Measurements from ENCODE around the gene CMTM5.

Gene CMTM5

GRCh38 chr14:23381871-23382270 is 5.0 kb downstream of the CMTM5 start:
- Histone ChIP-seq H4K20me1 (ENCODE audit: control insufficient read depth, insufficient read depth, low read depth, low read length) (no peaks in the 10 kb centered on the region), H3K27me3 (ENCODE audit: control insufficient read depth, low read length) (0 out of 2 replicates have a peak, but pooled peaks cover 2% of the 10 kb centered on the region), H3K9me2 (replicated peaks; ENCODE audit: control insufficient read depth, low read length) (no peaks in the 10 kb centered on the region), H3K4me1 (ENCODE audit: control insufficient read depth, low read length) (no peaks in the 10 kb centered on the region), H3K27ac (ENCODE audit: low read depth, low read length) (no peak overlapping the region), H3K79me2 (ENCODE audit: control insufficient read depth, low read length) (no peaks in the 10 kb centered on the region), H3K9me3 (ENCODE audit: control insufficient read depth, insufficient read depth, low read length) (no peaks in the 10 kb centered on the region), H3K4me2 (ENCODE audit: low read length) (no peak overlapping the region), H3F3A (ENCODE audit: control insufficient read depth, insufficient read depth) (no peaks in the 10 kb centered on the region), H3K4me3 (ENCODE audit: low read length) (no peak overlapping the region), H3K36me3 (ENCODE audit: control insufficient read depth, low read length) (no peaks in the 10 kb centered on the region)
- TF ChIP-seq, protein P1, sequence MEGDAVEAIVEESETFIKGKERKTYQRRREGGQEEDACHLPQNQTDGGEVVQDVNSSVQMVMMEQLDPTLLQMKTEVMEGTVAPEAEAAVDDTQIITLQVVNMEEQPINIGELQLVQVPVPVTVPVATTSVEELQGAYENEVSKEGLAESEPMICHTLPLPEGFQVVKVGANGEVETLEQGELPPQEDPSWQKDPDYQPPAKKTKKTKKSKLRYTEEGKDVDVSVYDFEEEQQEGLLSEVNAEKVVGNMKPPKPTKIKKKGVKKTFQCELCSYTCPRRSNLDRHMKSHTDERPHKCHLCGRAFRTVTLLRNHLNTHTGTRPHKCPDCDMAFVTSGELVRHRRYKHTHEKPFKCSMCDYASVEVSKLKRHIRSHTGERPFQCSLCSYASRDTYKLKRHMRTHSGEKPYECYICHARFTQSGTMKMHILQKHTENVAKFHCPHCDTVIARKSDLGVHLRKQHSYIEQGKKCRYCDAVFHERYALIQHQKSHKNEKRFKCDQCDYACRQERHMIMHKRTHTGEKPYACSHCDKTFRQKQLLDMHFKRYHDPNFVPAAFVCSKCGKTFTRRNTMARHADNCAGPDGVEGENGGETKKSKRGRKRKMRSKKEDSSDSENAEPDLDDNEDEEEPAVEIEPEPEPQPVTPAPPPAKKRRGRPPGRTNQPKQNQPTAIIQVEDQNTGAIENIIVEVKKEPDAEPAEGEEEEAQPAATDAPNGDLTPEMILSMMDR (IDR thresholded peaks at IDR 0.05; ENCODE audit: low read depth, low read length, poor library complexity, severe bottlenecking) = no peak
- no peak for TF ChIP-seq EZH2phosphoT487 (IDR thresholded peaks at IDR 0.05; ENCODE audit: borderline replicate concordance, low read length)

DNA sequence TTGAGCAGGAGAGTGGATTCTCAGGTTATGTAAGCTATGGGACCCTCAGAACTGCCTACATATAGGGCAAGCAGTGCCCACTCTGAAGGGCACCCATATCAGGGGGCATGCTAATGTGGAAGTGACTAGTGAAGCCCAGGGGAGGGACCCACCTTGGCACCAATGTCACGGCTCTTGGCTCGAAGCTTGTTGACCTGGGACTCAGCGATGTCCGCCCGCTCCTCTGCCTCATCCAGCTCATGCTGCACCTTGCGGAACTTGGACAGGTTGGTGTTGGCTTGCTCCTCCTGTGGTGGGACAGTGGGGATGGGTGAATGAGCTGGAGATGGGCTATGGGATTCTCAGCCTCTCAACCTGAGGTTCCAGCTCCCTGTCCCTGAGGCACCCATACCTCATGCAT is 5.4 kb downstream of the CMTM5 start:
- Histone ChIP-seq H3K4me2 (ENCODE audit: low read length) (no peak overlapping the region), H3K36me3 (ENCODE audit: control insufficient read depth, low read length) (no peaks in the 10 kb centered on the region), H3K27me3 (ENCODE audit: control insufficient read depth, low read length) (0 out of 2 replicates have a peak, but pooled peaks cover 2% of the 10 kb centered on the region), H3K9me2 (replicated peaks; ENCODE audit: control insufficient read depth, low read length) (no peaks in the 10 kb centered on the region), H3K27ac (ENCODE audit: low read depth, low read length) (no peak overlapping the region), H3F3A (ENCODE audit: control insufficient read depth, insufficient read depth) (no peaks in the 10 kb centered on the region), H4K20me1 (ENCODE audit: control insufficient read depth, insufficient read depth, low read depth, low read length) (no peaks in the 10 kb centered on the region), H3K4me1 (ENCODE audit: control insufficient read depth, low read length) (no peaks in the 10 kb centered on the region), H3K79me2 (ENCODE audit: control insufficient read depth, low read length) (no peaks in the 10 kb centered on the region), H3K4me3 (ENCODE audit: low read length) (no peak overlapping the region), H3K9me3 (ENCODE audit: control insufficient read depth, insufficient read depth, low read length) (no peaks in the 10 kb centered on the region)
- TF ChIP-seq, protein P1 (IDR thresholded peaks at IDR 0.05; ENCODE audit: low read depth, low read length, poor library complexity, severe bottlenecking) = no peak
- TF ChIP-seq EZH2phosphoT487 (IDR thresholded peaks at IDR 0.05; ENCODE audit: borderline replicate concordance, low read length) = no peak

GRCh38 chr14:23382731-23383440 is 6.0 kb downstream of the CMTM5 start:
- H3K9me3 ChIP-seq (ENCODE audit: control insufficient read depth, insufficient read depth, low read length) = no peaks in the 10 kb centered on the region
- H4K20me1 ChIP-seq (ENCODE audit: control insufficient read depth, insufficient read depth, low read depth, low read length) = no peaks in the 10 kb centered on the region
- TF ChIP-seq EZH2phosphoT487 (IDR thresholded peaks at IDR 0.05; ENCODE audit: borderline replicate concordance, low read length) = no peak
- TF ChIP-seq, protein P1 (IDR thresholded peaks at IDR 0.05; ENCODE audit: low read depth, low read length, poor library complexity, severe bottlenecking) = no peak
- H3K27me3 ChIP-seq (ENCODE audit: control insufficient read depth, low read length) = no peaks in the 10 kb centered on the region
- H3K36me3 ChIP-seq (ENCODE audit: control insufficient read depth, low read length) = no peaks in the 10 kb centered on the region
- no peaks in the 10 kb centered on the region for H3K79me2 ChIP-seq (ENCODE audit: control insufficient read depth, low read length)
- H3K4me2 ChIP-seq (ENCODE audit: low read length) = no peak overlapping the region
- no peaks in the 10 kb centered on the region for H3K9me2 ChIP-seq (replicated peaks; ENCODE audit: control insufficient read depth, low read length)
- H3K27ac ChIP-seq (ENCODE audit: low read depth, low read length) = no peak overlapping the region
- no peak overlapping the region for H3K4me3 ChIP-seq (ENCODE audit: low read length)
- H3K4me1 ChIP-seq (ENCODE audit: control insufficient read depth, low read length) = no peaks in the 10 kb centered on the region
- H3F3A ChIP-seq (ENCODE audit: control insufficient read depth, insufficient read depth) = no peaks in the 10 kb centered on the region

Measured in DOHH2 (cell line).